Renal cortex interstitium (tissue), 11 donors: ENCODE measurements around the gene PTX3. TPM values are rescaled to one million over a fixed set of nuclear protein-coding genes. Genes with fewer than 3 reads are reported as not detected.

ENCODE experiments used
- DNase-seq, 11 donors: peaks; one replicate each; pipeline ENCODE4 v3.0.0-alpha.2; 2013; ENCODE audit warnings: low read depth in 9 of 11, low spot score in 4 of 11; ENCODE audit errors: extremely low read depth in 1 of 11
- polyA plus RNA-seq, 3 donors: library from polyadenylated mRNA; unstranded; fragments of 120-200 nt; gene quantifications; one replicate each; pipeline ENCODE4 v1.2.1, GENCODE V29; 2013; ENCODE audit not compliant: insufficient read length in 3 of 3

The PTX3 gene
- polyA plus RNA-seq, 3 donors = 2.9 to 5.6 (median 3.4) TPM

DNA sequence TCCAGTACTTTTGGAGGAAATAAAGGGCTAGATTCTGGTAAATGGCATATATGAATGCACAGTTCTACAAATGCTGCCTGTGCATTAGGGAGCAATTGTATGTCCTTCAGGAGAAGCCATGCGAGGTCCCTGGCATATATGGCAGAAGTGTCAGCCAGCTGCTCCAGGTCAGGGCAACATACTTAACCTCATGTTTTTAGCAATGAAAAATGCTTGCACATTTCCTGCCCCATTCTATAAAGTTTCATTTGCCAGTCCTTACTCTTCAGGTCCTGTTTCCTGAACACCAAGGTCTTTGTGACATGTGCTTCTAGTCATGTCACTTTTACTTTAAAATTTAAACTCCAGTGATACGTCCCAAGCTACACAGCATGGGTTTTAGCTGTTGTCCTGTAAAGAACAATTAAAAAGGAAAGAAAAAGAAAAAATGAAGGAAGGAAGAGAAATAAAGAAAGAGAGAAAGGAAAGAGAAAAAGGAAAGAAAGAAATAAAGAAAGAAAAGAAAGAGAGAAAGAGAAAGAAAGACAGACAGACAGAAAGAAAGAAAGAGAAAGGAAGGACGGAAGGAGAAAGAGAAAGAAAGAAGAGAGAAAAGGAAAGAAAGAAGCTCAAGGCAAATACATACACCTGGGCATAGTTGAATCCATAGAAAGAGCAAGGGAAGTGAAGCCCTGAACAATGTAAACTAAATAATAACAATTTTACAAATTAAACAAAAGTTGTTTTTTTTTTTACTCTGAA is 20.1 kb upstream of the PTX3 start:
- no peak for DNase-seq

- no peak for DNase-seq
Observed at GRCh38 chr3:157417247-157417646, 19.4 kb upstream of the PTX3 start.

GRCh38 chr3:157418104-157418503 is 18.5 kb upstream of the PTX3 start:
- DNase-seq = no peak

- DNase-seq = no peak
Observed at GRCh38 chr3:157420606-157421130, 16.0 kb upstream of the PTX3 start.

DNA sequence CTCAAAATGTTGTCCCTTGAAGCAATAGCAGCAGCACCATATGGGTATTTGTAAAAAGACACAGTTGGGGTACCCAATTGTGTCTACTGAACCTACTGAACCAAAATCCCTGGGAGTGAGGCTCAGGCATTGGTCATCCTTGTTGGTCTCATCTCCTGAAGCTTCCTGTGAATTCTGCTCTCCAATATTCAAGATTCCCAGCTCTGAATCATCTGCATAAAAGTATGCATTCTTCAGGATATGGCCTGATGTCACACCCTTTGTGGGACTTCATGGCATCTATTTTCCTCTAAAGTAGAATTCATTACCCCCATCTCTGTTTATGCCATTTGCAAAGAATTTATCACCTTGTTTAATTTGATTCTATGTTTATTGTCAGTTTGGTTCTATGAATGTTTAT is 13.3 kb upstream of the PTX3 start:
- no peak for DNase-seq

GRCh38 chr3:157427901-157428300 is 8.7 kb upstream of the PTX3 start:
- no peak for DNase-seq

- no peak for DNase-seq
Observed at GRCh38 chr3:157428853-157429252, 7.8 kb upstream of the PTX3 start.

DNA sequence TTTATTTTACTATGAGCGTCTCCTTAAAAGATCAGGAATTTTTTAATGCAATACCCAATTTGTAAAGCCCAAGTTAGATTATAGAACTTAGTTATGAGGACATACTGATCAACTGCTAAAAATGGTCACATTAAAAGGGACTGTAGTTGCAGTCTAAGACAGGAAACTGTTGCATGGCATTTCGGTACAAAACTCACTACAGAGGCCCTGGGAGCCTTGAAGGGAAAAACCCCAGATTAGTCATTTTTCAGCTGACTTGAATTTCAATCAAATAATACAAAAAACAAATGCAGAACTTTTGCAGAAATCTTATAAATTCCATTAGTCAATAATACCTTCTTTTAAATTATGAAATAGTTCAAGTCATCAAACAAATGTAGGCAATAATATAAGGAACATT is 6.9 kb upstream of the PTX3 start:
- no peak for DNase-seq

- peak in 4 of 11 donors; percentile 5 to 11 (median 6) for DNase-seq
Observed at GRCh38 chr3:157438194-157438730, 1.6 kb downstream of the PTX3 start.

GRCh38 chr3:157441102-157441624 is 4.5 kb downstream of the PTX3 start:
- DNase-seq = no peak

GRCh38 chr3:157442729-157443128 is 6.1 kb downstream of the PTX3 start:
- no peak for DNase-seq

DNA sequence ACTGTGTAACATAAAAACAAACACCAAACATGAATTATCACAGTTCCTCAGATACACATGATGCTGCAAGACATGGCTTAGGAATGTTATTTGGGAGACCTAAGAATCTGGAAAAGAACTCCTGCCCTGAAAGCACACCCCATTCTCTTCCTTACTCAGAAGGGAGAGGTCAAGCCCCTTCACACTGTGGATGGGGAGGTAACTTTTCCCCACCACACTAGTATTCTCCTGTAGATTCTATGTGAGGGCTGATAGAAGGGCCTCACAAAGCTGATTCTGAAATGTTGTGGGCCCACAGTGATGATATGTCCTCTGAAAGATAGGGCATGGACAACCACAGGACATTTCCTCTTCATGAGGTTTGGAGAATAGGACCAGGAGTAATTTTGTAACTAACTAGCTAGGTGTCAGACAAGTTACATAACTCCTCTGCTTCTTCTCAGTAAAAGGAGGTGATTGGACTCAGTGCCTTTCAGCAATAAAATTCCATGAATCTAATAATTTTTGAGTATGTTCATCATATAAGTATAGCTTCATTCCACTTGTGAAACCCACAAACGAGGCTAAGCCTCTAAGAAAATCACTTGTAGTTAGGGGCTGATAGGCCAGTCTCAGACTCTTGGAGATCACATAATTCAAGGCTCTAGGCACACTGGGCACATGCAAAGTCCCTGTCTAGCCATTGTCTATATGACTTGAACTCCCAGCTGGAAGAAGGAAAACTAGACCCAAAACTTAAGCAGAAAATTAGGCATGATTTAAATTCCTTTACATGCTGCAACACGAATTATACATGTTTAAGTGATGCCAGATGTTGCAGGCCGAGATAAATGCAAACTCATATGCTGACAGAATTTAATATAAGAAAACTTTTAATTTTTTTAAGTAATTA is 7.5 kb downstream of the PTX3 start:
- no peak for DNase-seq

DNA sequence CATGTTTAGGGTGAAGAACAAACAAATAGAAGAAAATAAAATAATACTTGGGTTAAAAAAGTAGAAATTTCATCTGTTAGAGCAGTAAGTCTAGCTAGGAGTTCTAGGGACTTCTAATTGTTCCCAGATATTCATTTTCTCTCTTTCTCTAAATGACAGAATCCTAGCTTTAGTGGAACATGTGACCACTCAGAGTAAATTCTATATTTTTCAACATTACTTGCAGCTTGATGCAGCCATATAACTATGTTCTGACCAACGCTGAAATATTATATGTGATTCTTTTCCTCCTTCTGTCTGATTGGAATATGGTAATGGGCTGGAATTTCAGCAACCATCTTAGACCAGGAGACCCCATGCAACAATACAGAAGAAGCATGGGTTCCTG is 8.1 kb downstream of the PTX3 start:
- DNase-seq = no peak

DNA sequence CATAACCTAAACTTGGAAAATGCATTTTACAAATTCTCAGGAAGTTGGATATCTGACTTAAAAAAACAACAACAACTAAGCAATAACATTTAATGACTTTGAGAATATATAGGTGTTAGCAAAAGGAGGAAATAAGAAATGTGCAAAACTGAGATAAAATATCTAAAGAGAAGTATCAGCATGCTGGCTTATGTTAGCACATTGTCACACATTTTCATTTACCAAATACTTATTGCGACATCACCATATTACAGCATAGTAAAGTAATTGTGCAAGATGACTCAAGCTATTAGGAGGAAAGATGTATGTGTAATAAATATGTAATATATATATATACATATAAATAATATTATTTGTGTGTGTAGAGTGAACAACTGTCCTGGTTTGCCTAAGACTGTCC is 9.2 kb downstream of the PTX3 start:
- no peak for DNase-seq

GRCh38 chr3:157447026-157447694 is 10.5 kb downstream of the PTX3 start:
- peak in 3 of 11 donors; percentile 8 to 22 (median 9) for DNase-seq

- DNase-seq = no peak
Observed at GRCh38 chr3:157452097-157452496, 15.4 kb downstream of the PTX3 start.

DNA sequence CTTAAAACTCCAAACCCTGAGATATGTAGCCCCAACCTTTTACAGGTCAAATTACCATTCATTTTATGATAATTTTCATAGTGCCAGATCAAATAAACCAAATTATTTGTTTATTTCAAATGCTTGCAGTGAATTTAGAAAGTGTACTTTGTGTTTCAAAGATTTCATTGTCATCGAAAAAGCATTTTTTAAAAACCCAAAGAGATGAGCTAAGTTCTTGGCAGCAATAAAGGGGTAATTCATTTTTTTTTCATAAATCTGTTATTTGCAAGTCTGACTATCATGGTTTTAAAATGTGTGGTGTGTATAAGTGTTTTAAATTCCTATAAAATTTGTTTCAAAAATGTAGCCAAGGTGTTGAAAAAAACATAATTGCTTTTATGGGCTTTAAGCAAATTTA is 17.2 kb downstream of the PTX3 start:
- DNase-seq = no peak

GRCh38 chr3:157459706-157460105 is 23.1 kb downstream of the PTX3 start:
- DNase-seq = no peak

- no peak for DNase-seq
Observed at GRCh38 chr3:157460253-157460652, 23.6 kb downstream of the PTX3 start.
